Measurements from ENCODE around the gene AFAP1L2.

Gene AFAP1L2

GRCh38 chr10:114307731-114308130, 96.6 kb downstream of the AFAP1L2 start:
- DNase-seq = no peak

DNA sequence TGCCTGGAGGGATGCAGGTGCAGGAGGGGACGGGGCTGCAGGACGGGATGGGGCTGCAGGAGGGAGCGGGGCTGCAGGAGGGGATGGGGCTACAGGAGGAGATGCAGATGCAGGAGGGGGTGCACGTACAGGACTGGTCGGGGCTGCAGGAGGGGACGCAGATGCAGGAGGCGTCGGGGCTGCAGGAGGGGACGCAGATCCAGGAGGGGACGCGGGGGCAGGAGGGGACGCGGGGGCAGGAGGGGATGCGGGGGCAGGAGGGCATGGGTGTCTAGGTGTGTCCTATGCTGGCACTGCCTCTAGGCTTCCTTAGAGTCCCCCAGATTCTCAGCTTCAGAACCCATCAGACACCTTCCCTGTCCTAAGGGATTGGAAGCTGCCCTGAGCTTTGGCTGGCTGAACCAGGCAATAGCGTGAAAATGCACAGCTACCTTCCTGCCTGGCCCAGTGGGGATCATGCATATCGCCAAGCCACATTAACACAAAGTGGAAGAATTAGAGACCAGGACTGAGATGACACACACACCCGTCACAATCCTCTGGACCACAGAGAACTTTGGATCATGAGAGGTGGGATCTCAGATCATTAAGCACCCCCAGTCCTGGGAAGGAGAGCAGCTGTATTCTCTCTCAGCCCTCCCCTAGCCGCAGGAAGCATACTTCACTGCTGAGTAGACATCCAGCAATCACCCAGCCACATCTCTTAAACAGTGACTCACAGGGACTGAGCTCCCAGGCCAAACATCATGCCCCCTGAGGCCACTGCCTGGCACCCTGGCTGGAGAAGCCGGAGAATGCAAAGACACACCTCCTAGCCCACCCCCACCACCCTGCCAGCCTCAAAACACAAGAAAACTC, 98.0 kb downstream of the AFAP1L2 start:
- no peak for DNase-seq

GRCh38 chr10:114305521-114305925, 98.8 kb downstream of the AFAP1L2 start:
- DNase-seq = no peak

- peak in 1 of 2 experiments; percentile 14 for DNase-seq
Observed at GRCh38 chr10:114304571-114305421, 99.5 kb downstream of the AFAP1L2 start.

DNA sequence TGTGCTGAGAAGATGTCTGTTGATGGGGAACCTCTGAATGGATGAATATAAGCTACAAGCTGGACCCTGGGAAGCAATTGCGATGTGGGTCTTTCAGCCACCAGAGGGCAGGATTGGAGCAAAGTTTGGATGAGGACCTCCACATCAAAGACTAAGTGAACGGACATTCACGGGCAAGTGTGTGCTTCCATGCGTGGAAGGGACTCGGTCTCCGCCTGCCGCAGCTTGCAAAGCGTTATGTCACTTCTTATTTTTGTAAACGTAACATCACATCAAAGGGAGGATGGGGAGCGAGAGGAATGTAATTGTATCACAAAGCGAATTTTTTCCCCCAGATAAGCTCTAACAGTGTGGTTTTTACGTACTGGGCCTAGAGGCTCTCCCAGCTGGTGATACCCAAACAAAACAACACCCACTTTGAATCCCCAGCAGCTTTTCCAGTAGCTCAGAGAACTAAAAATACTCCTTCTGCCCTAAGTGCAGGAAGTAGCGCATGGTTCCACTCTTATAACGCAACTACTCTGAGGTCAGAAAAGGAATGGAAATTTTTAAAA, 100.2 kb downstream of the AFAP1L2 start:
- DNase-seq = peak; percentile 74 to 85

DNA sequence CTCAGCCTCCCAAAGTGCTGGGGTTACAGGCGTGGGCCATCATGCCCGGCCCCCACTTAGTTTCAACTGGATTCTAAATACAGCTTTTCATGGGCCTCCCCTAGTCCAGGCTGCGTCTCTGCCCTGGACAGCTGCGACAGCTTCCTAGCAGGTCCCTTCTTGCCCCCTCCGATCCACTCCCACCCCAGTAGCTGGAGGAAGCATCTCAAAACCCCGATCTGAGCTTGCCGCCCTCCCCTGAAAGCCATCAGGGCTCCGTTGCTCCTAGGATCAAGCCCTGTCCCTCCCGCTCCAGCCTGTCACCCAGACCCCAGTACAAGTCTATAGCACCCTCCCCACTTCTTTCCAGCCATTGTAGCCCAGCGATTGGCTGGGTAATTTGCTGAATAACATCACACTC, 100.7 kb downstream of the AFAP1L2 start:
- no peak for DNase-seq

- DNase-seq = peak in 1 of 2 experiments; percentile 7
Observed at GRCh38 chr10:114301951-114302710, 102.2 kb downstream of the AFAP1L2 start.

DNA sequence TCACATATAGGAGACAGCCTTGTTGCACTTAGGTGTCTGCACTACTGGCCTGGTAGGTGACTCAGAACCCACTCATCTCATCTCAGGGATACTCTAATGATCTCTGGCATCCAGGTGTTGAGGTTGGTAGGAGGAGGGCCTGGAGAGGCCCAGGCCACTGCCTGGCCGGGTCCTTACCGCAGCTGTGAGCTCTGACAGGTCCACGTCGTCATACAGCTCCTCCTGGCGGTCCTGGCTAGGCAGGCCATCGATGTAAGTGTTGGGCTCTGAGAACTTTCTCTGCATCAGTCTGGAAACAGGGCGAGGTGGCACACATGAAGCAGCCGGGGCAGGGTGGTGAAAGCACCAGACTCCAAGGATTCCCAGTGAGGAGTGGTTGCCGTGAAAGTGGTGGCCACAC, 103.1 kb downstream of the AFAP1L2 start:
- peak in 1 of 2 experiments; percentile 12 for DNase-seq

GRCh38 chr10:114300036-114300645, 104.2 kb downstream of the AFAP1L2 start:
- no peak for DNase-seq

DNA sequence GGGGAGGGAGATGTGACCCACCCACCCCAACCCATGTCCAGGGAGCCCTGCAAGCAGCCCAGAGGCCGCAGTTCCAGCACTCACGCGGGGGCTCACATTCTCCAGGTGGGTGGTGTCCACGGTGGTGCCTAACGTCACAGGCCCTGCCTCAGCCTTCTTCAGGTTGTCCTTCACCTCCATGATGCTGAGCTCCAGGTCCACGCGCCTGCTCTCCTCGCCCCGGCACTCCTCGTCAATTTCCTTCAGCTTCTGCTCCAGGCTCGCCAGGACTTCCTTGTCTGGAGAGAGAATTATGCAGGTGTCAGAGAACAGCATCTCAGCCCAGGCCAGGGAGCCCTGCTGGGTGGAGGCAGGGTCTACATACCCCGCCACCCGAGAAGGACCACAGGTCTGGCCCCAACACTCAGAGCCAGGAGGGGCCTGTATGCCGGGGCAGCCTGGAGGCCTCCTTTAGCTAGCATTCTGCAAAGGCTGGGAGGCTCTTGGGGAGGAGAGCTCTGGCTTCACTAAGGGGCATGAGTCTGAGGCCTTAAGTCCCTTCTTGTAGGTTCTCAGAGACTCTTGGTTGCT, 107.1 kb downstream of the AFAP1L2 start:
- DNase-seq = no peak

- no peak for DNase-seq
Observed at GRCh38 chr10:114295393-114295792, 108.9 kb downstream of the AFAP1L2 start.

- no peak for DNase-seq
Observed at GRCh38 chr10:114294549-114294948, 109.8 kb downstream of the AFAP1L2 start.

GRCh38 chr10:114293075-114293474, 111.2 kb downstream of the AFAP1L2 start:
- no peak for DNase-seq

DNA sequence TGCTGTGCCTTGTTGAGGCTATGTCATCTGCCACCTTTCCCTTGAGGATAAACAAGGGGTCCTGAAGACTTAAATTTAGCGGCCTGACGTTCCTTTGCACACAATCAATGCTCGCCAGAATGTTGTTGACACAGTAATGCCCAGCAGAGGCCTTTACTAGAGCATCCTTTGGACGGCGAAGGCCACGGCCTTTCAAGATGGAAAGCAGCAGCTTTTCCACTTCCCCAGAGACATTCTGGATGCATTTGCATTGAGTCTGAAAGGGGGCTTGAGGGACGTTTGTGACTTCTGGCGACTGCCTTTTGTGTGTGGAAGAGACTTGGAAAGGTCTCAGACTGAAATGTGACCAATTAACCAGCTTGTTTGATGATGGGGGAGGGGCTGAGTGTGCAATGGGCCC, 112.8 kb downstream of the AFAP1L2 start:
- DNase-seq = no peak

- DNase-seq = no peak
Observed at GRCh38 chr10:114291076-114291475, 113.2 kb downstream of the AFAP1L2 start.

- no peak for DNase-seq
Observed at GRCh38 chr10:114290038-114290437, 114.3 kb downstream of the AFAP1L2 start.

DNA sequence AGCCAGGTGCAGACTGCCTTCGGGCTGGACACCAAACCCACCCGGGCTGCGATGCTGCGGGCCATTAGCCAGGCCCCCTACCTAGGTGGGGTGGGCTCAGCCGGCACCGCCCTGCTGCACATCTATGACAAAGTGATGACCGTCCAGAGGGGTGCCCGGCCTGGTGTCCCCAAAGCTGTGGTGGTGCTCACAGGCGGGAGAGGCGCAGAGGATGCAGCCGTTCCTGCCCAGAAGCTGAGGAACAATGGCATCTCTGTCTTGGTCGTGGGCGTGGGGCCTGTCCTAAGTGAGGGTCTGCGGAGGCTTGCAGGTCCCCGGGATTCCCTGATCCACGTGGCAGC, 115.2 kb downstream of the AFAP1L2 start:
- no peak for DNase-seq

- no peak for DNase-seq
Observed at GRCh38 chr10:114288424-114289095, 115.7 kb downstream of the AFAP1L2 start.

GRCh38 chr10:114286921-114287320, 117.4 kb downstream of the AFAP1L2 start:
- no peak for DNase-seq

DNA sequence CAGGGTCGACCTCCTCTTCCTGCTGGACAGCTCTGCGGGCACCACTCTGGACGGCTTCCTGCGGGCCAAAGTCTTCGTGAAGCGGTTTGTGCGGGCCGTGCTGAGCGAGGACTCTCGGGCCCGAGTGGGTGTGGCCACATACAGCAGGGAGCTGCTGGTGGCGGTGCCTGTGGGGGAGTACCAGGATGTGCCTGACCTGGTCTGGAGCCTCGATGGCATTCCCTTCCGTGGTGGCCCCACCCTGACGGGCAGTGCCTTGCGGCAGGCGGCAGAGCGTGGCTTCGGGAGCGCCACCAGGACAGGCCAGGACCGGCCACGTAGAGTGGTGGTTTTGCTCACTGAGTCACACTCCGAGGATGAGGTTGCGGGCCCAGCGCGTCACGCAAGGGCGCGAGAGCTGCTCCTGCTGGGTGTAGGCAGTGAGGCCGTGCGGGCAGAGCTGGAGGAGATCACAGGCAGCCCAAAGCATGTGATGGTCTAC, 118.3 kb downstream of the AFAP1L2 start:
- no peak for DNase-seq

DNA sequence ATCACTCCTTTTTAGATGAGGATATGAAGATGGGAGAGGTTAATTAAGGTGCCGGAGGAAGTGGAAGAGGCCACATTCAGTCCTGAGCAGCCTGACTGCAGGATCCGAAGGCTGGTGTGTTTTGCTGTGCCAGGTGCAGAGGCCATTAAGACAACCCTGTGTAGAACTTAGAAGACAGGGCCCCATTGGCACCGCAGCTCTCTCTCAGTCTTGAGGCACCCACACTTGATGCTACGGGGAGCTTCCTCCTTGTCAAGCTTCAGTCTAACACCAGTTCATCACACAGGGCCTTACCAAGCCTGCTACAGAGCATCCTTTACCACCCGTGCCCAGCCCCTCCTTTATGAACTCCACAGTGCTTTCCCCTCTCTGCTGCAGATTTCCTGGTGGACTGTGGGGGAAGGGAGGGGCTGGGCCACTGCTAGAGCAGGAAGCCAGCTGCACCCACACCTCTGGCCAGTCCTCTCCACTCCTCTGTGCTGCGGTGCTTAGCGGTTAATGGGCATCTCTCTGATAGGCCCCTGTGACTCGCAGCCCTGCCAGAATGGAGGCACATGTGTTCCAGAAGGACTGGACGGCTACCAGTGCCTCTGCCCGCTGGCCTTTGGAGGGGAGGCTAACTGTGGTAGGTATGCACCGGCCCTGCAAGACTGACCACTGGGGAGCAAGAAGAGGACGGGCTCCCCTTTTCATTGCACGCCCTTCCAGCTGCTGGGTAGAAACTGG, 119.8 kb downstream of the AFAP1L2 start:
- no peak for DNase-seq

Measured in NCI-H446 (cell line).